ENCODE measurements around the gene ZCCHC18. TPM values are rescaled to one million over a fixed set of nuclear protein-coding genes. Genes with fewer than 3 reads are reported as not detected.

The ZCCHC18 gene
- total RNA-seq, 2 donors from 2014 or later: 0.43 TPM; not detected in 1

- TF ChIP-seq CTCF (IDR thresholded peaks at IDR 0.05): no peak
- no peak for DNase-seq (ENCODE audit: low spot score)
- H3K4me3 ChIP-seq: no peak overlapping the region
- H3K27me3 ChIP-seq: no peaks in the 10 kb centered on the region
- no peaks in the 10 kb centered on the region for H3K4me1 ChIP-seq
- H3K27ac ChIP-seq: no peak overlapping the region
- no peaks in the 10 kb centered on the region for H3K9me3 ChIP-seq
- H3K36me3 ChIP-seq: no peaks in the 10 kb centered on the region
Measured at GRCh38 chrX:104085919-104086318, 26.4 kb upstream of the ZCCHC18 start.

DNA sequence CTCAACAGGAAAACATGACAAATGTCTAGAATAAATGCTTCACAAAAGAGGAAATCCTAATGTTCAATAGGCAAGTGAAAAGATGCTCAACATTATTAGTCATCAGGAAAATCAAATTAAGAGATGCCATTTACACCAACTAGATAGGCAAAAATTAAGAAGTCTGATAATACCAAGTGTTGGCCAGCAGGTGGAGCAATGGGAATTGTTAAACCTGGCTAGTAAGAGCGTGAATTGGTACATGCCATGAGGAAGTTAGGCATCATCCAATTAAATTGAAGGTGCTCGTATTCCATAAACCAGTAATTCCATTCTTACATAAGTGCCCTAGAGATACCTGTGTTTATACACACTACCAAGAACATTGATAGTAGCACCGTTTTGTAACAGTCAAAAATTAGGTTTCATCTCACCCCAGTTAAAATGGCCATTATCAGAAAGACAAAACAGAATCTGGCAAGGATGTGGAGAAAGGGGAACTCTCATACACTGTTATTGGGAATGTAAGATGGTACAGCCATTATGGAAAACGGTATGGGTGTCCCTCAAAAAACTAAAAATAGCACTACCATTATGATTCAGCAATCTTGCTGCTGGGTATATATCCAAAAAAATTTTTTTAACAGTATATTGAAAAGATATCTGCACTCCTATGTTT lies 14.0 kb upstream of the ZCCHC18 start:
- H3K27ac ChIP-seq: no peak overlapping the region
- peak; percentile 33 to 77 for TF ChIP-seq CTCF (IDR thresholded peaks at IDR 0.05)
- no peak overlapping the region for H3K4me3 ChIP-seq
- H3K9me3 ChIP-seq: no peaks in the 10 kb centered on the region
- H3K27me3 ChIP-seq: no peaks in the 10 kb centered on the region
- DNase-seq (ENCODE audit: low spot score): no peak
- no peaks in the 10 kb centered on the region for H3K4me1 ChIP-seq
- H3K36me3 ChIP-seq: no peaks in the 10 kb centered on the region

GRCh38 chrX:104098919-104099318 lies 13.4 kb upstream of the ZCCHC18 start:
- H3K27me3 ChIP-seq: no peaks in the 10 kb centered on the region
- no peak for TF ChIP-seq CTCF (IDR thresholded peaks at IDR 0.05)
- no peak overlapping the region for H3K27ac ChIP-seq
- DNase-seq (ENCODE audit: low spot score): no peak
- H3K4me3 ChIP-seq: no peak overlapping the region
- no peaks in the 10 kb centered on the region for H3K4me1 ChIP-seq
- no peaks in the 10 kb centered on the region for H3K36me3 ChIP-seq
- no peaks in the 10 kb centered on the region for H3K9me3 ChIP-seq

- no peaks in the 10 kb centered on the region for H3K9me3 ChIP-seq
- H3K27ac ChIP-seq: no peak overlapping the region
- TF ChIP-seq CTCF (IDR thresholded peaks at IDR 0.05): no peak
Measured at GRCh38 chrX:104104676-104105075, 7.6 kb upstream of the ZCCHC18 start.

GRCh38 chrX:104105330-104106262 lies 6.7 kb upstream of the ZCCHC18 start:
- no peaks in the 10 kb centered on the region for H3K4me1 ChIP-seq
- DNase-seq (ENCODE audit: low spot score): no peak
- no peaks in the 10 kb centered on the region for H3K36me3 ChIP-seq
- no peaks in the 10 kb centered on the region for H3K9me3 ChIP-seq
- no peak for TF ChIP-seq CTCF (IDR thresholded peaks at IDR 0.05)
- no peak overlapping the region for H3K27ac ChIP-seq
- H3K4me3 ChIP-seq: no peak overlapping the region
- no peaks in the 10 kb centered on the region for H3K27me3 ChIP-seq

More at GRCh38 chrX:104104676-104105075, 7.6 kb upstream of the ZCCHC18 start:
- no peaks in the 10 kb centered on the region for H3K36me3 ChIP-seq
- H3K27me3 ChIP-seq: no peaks in the 10 kb centered on the region
- H3K4me1 ChIP-seq: no peaks in the 10 kb centered on the region
- DNase-seq (ENCODE audit: low spot score): no peak
- H3K4me3 ChIP-seq: no peak overlapping the region

Data from right atrium auricular region (tissue), 2 donors.